Esophagus squamous epithelium (tissue), 4 donors: Measurements from ENCODE around the gene KCTD3.

Source experiments
- POLR2A ChIP-seq, 4 donors: fragments of 450-650 bp; IDR thresholded peaks; one replicate each; pipeline ENCODE4 v1.6.1; 2017; ENCODE audit warnings: antibody characterized with exemption in 4 of 4, mild to moderate bottlenecking in 4 of 4, moderate library complexity in 3 of 4
- TF ChIP-seq, protein P1 (sequence below), 6 experiments: fragments of 450-650 bp in 4 of 6; fragments of 200-600 bp in 2 of 6; sonication (generic) in 2 of 6; IDR thresholded peaks; one replicate each; pipeline ENCODE4 v1.5.1; 2016 to 2019; ENCODE audit warnings: antibody characterized with exemption in 6 of 6, mild to moderate bottlenecking in 4 of 6, moderate library complexity in 4 of 6

- TF ChIP-seq, protein P1, sequence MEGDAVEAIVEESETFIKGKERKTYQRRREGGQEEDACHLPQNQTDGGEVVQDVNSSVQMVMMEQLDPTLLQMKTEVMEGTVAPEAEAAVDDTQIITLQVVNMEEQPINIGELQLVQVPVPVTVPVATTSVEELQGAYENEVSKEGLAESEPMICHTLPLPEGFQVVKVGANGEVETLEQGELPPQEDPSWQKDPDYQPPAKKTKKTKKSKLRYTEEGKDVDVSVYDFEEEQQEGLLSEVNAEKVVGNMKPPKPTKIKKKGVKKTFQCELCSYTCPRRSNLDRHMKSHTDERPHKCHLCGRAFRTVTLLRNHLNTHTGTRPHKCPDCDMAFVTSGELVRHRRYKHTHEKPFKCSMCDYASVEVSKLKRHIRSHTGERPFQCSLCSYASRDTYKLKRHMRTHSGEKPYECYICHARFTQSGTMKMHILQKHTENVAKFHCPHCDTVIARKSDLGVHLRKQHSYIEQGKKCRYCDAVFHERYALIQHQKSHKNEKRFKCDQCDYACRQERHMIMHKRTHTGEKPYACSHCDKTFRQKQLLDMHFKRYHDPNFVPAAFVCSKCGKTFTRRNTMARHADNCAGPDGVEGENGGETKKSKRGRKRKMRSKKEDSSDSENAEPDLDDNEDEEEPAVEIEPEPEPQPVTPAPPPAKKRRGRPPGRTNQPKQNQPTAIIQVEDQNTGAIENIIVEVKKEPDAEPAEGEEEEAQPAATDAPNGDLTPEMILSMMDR (IDR thresholded peaks at IDR 0.05) = no peak
- TF ChIP-seq POLR2A (IDR thresholded peaks at IDR 0.05) = no peak
Measured at GRCh38 chr1:215631040-215631439, 63.9 kb downstream of the KCTD3 start.
